ENCODE data around the gene PBX1.

- TF ChIP-seq EZH2 (IDR thresholded peaks at IDR 0.05; ENCODE audit: low read length), result no peak
- no peak for TF ChIP-seq CTCF (optimal IDR thresholded peaks at IDR 0.05 in 1 of 3, IDR thresholded peaks at IDR 0.05 in 1 of 3, conservative IDR thresholded peaks at IDR 0.05 in 1 of 3; ENCODE audit: extremely low read depth in 1 of 3, insufficient read depth in 2 of 3, low read length in 3 of 3)
Measured at GRCh38 chr1:164868990-164869389, 310.0 kb downstream of the PBX1 start.
